ENCODE results near the gene PDE11A.
"Not testable (repeated sequence)": the region's sequence is repeated elsewhere in the genome, so short reads cannot be mapped to it uniquely, and the experiment has no call there.

The PDE11A gene

GRCh38 chr2:178072383-178073301 lies at the start of gene PDE11A:
Gene PDE11A, minus strand, starts transcription at chr2:178072777. Its CDS starts 340 bp downstream, at chr2:178072437.
- peak; percentile 69 for DNase-seq (ENCODE audit: low read depth)

- DNase-seq (ENCODE audit: low read depth): no peak
These were observed 46.8 kb upstream of the PDE11A start for GRCh38 chr2:178119179-178119922.

- no peak for DNase-seq (ENCODE audit: low read depth)
These were observed 45.1 kb upstream of the PDE11A start for GRCh38 chr2:178117725-178118124.

- no peak for DNase-seq (ENCODE audit: low read depth)
These were observed 42.7 kb upstream of the PDE11A start for GRCh38 chr2:178115271-178115670.

GRCh38 chr2:178114462-178114861 lies 41.9 kb upstream of the PDE11A start:
- DNase-seq (ENCODE audit: low read depth): no peak

GRCh38 chr2:178112202-178113152 lies 39.9 kb upstream of the PDE11A start, which contains the start of gene RBM45:
Gene RBM45, plus strand, starts transcription at chr2:178112437. Its CDS starts 110 bp downstream, at chr2:178112547.
- DNase-seq (ENCODE audit: low read depth): peak; percentile 92

GRCh38 chr2:178111743-178112142 lies 39.2 kb upstream of the PDE11A start:
- DNase-seq (ENCODE audit: low read depth): no peak

- DNase-seq (ENCODE audit: low read depth): no peak
These were observed 38.1 kb upstream of the PDE11A start for GRCh38 chr2:178110681-178111080.

GRCh38 chr2:178109813-178110212 lies 37.2 kb upstream of the PDE11A start:
- DNase-seq (ENCODE audit: low read depth): peak; percentile 47

GRCh38 chr2:178108176-178108575 lies 35.6 kb upstream of the PDE11A start:
- DNase-seq (ENCODE audit: low read depth): no peak

- DNase-seq (ENCODE audit: low read depth): no peak
These were observed 33.5 kb upstream of the PDE11A start for GRCh38 chr2:178106053-178106452.

GRCh38 chr2:178105566-178105965 lies 33.0 kb upstream of the PDE11A start:
- DNase-seq (ENCODE audit: low read depth): no peak

- peak; percentile 6 for DNase-seq (ENCODE audit: low read depth)
These were observed 28.9 kb upstream of the PDE11A start for GRCh38 chr2:178101321-178102079.

- DNase-seq (ENCODE audit: low read depth): no peak
These were observed 20.9 kb upstream of the PDE11A start for GRCh38 chr2:178093471-178093870.

GRCh38 chr2:178088774-178089270 lies 16.2 kb upstream of the PDE11A start:
- no peak for DNase-seq (ENCODE audit: low read depth)

- peak; percentile 81 for DNase-seq (ENCODE audit: low read depth)
These were observed 11.7 kb upstream of the PDE11A start for GRCh38 chr2:178084273-178084672.

- DNase-seq (ENCODE audit: low read depth): no peak
These were observed 9.9 kb upstream of the PDE11A start for GRCh38 chr2:178082408-178083045.

- DNase-seq (ENCODE audit: low read depth): not testable (repeated sequence)
These were observed 6.7 kb upstream of the PDE11A start for GRCh38 chr2:178079279-178079678.

GRCh38 chr2:178076130-178076529 lies 3.6 kb upstream of the PDE11A start:
- DNase-seq (ENCODE audit: low read depth): no peak

GRCh38 chr2:178075006-178075326 lies 2.4 kb upstream of the PDE11A start:
- no peak for DNase-seq (ENCODE audit: low read depth)

Measured in iris pigment epithelial cell (primary cell).